ENCODE measurements around the gene CELF5.

DNA sequence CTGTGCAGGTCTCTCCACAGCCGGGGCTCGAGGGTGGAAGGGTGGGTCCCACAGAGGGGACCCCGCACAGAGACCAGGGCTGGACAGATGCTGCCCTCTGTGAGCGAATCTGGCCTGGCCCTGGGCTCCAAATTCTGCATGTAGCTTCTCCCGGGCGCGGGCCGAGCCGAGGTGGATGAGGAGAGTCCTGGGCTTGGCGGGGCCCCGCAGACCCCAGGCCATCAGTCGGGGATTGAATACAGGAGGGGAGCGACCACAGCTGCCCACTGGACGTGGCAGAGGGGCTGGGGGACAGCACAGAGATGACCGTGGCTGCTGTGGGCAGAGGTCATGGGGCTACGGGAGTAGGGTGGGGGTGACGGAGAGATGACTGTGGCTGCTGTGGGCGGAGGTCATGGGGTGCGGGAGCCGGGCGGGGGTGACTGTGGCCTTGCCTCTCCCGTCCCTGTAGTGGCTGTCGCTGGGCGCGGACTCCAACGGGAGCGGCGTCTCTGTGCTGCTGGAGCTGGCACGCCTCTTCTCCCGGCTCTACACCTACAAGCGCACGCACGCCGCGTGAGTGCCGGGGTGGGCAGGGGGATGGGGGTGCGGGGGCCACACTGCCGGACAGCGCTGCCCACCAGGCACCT lies 23.3 kb upstream of the CELF5 start:
- no peak for TF ChIP-seq POLR2A (IDR thresholded peaks at IDR 0.05)
- TF ChIP-seq, protein P1, sequence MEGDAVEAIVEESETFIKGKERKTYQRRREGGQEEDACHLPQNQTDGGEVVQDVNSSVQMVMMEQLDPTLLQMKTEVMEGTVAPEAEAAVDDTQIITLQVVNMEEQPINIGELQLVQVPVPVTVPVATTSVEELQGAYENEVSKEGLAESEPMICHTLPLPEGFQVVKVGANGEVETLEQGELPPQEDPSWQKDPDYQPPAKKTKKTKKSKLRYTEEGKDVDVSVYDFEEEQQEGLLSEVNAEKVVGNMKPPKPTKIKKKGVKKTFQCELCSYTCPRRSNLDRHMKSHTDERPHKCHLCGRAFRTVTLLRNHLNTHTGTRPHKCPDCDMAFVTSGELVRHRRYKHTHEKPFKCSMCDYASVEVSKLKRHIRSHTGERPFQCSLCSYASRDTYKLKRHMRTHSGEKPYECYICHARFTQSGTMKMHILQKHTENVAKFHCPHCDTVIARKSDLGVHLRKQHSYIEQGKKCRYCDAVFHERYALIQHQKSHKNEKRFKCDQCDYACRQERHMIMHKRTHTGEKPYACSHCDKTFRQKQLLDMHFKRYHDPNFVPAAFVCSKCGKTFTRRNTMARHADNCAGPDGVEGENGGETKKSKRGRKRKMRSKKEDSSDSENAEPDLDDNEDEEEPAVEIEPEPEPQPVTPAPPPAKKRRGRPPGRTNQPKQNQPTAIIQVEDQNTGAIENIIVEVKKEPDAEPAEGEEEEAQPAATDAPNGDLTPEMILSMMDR (IDR thresholded peaks at IDR 0.05), result no peak
- TF ChIP-seq POLR2AphosphoS5 (IDR thresholded peaks at IDR 0.05), result no peak
- TF ChIP-seq EP300 (IDR thresholded peaks at IDR 0.05), result no peak

All from sigmoid colon (tissue), 4 donors.